ENCODE data around the gene KLHL25. TPM values are rescaled to one million over a fixed set of nuclear protein-coding genes. Genes with fewer than 3 reads are reported as not detected.

Gene KLHL25
- polyA plus RNA-seq, 2 of the 4 experiments (the other 2 are of a cell fraction), result 3.2 to 6.1 TPM

GRCh38 chr15:85733416-85733815, 61.3 kb downstream of the KLHL25 start:
- H3K27ac ChIP-seq, result no peak overlapping the region
- peak in 1 of 2 experiments; percentile 53 for DNase-seq (ENCODE audit: low read depth in 1 of 2, low spot score in 1 of 2)
- no peak for TF ChIP-seq SREBF2 (IDR thresholded peaks at IDR 0.05)
- TF ChIP-seq BCL3 (IDR thresholded peaks at IDR 0.05), result no peak
- TF ChIP-seq KDM1A (IDR thresholded peaks at IDR 0.05; ENCODE audit: low read depth), result 0 out of 2 replicates have a peak, but pooled peaks have one; percentile 30
- no peak for TF ChIP-seq HOXB13 (CRISPR knock-in tag; IDR thresholded peaks at IDR 0.05; ENCODE audit: low read depth)
- TF ChIP-seq CHD2 (IDR thresholded peaks at IDR 0.05; ENCODE audit: low read length, partially characterized antibody), result no peak
- TF ChIP-seq CBX2 (IDR thresholded peaks at IDR 0.05; ENCODE audit: borderline replicate concordance, low read depth), result no peak
- no peak for TF ChIP-seq MAFK (IDR thresholded peaks at IDR 0.05; ENCODE audit: partially characterized antibody)
- TF ChIP-seq NPAS2 (CRISPR knock-in tag; IDR thresholded peaks at IDR 0.05; ENCODE audit: borderline replicate concordance), result no peak
- H3K4me1 ChIP-seq, result no peaks in the 10 kb centered on the region
- H3K4me3 ChIP-seq, result no peak overlapping the region
- POLR2A ChIA-PET, result no interaction called here
- no peak overlapping the region for H3K4me2 ChIP-seq
- H3K9me3 ChIP-seq, result peaks cover 27% of the 10 kb centered on the region
- CTCF ChIA-PET, result interaction anchor here (1.2 to 9.3 kb wide), 5 partner anchors 7 to 108 kb away, joined by 3 to 67 read pairs (median 7); no protein-coding TSS in a partner anchor
- ATAC-seq, result no peak
- FAIRE-seq, result no peak

- ChIA-PET CTCF (interaction anchor here (0.7 to 9.3 kb wide), 27 partner anchors 9 to 434 kb away, joined by 3 to 67 read pairs (median 5); no protein-coding TSS in a partner anchor), POLR2A (interaction anchor here (0.7 kb wide), 1 partner anchor 110 kb away, joined by 4 read pairs; no protein-coding TSS in a partner anchor)
- Histone ChIP-seq H3K4me1 (no peaks in the 10 kb centered on the region), H3K4me3 (no peak overlapping the region), H3K9me3 (peaks cover 27% of the 10 kb centered on the region), H3K4me2 (no peak overlapping the region), H3K27ac (no peak overlapping the region)
- ATAC-seq, result peak; percentile 83 to 91
- TF ChIP-seq RAD21 (conservative IDR thresholded peaks at IDR 0.05 in 1 of 2, IDR thresholded peaks at IDR 0.05 in 1 of 2) (peak; percentile 82 to 83), HOXA7 (CRISPR knock-in tag; IDR thresholded peaks at IDR 0.05) (no peak), SMC3 (IDR thresholded peaks at IDR 0.05) (peak; percentile 64), JUN (IDR thresholded peaks at IDR 0.05) (no peak), CTCF (IDR thresholded peaks at IDR 0.05) (peak; percentile 91), FOSL2 (IDR thresholded peaks at IDR 0.05) (no peak), FOSL2 (CRISPR knock-in tag; IDR thresholded peaks at IDR 0.05) (0 out of 2 replicates have a peak, but pooled peaks have one; percentile 3), RARB (CRISPR knock-in tag; IDR thresholded peaks at IDR 0.05) (no peak)
- DNase-seq (ENCODE audit: low read depth in 1 of 2, low spot score in 1 of 2), result peak; percentile 73 to 74
- 36% methylated on average over 5 of the region's 5 CpGs for WGBS (ENCODE audit: missing lambda C conversion rate)
- peak; percentile 93 for FAIRE-seq
Observed at GRCh38 chr15:85730001-85730820, 64.5 kb downstream of the KLHL25 start.

GRCh38 chr15:85727068-85727467, 67.7 kb downstream of the KLHL25 start:
- Histone ChIP-seq H3K9me3 (0 out of 3 replicates have a peak, but pooled peaks cover 4% of the 10 kb centered on the region), H3K4me3 (no peak overlapping the region), H3K4me1 (no peaks in the 10 kb centered on the region), H3K4me2 (no peak overlapping the region), H3K27ac (no peak overlapping the region)
- CTCF ChIA-PET, result interaction anchor here (6.6 to 9.3 kb wide), 2 partner anchors 13 to 112 kb away, joined by 62 to 67 read pairs; no protein-coding TSS in a partner anchor
- no peak for ATAC-seq
- no peak for DNase-seq (ENCODE audit: low read depth in 1 of 2, low spot score in 1 of 2)
- WGBS (ENCODE audit: missing lambda C conversion rate), result 76% methylated on average over 2 of the region's 2 CpGs
- TF ChIP-seq RAD21 (conservative IDR thresholded peaks at IDR 0.05 in 1 of 2, IDR thresholded peaks at IDR 0.05 in 1 of 2), result no peak
- no peak for FAIRE-seq
- POLR2A ChIA-PET, result no interaction called here

All from A549 (cell line).